CD14-positive monocyte (primary cell): Measurements from ENCODE around the gene AHCYL1. TPM values are rescaled to one million over a fixed set of nuclear protein-coding genes. Genes with fewer than 3 reads are reported as not detected.

Experiments used
- DNase-seq, 3 donors: peaks; one replicate each; pipeline ENCODE4 v3.0.0-alpha.2; 2011 to 2022
- H2AFZ ChIP-seq: 2 replicates; pipeline ENCODE4 v1.6.0; 2012; ENCODE audit warnings: mild to moderate bottlenecking, low read depth, low read length, inconsistent platforms; ENCODE audit not compliant: insufficient read depth, poor library complexity, severe bottlenecking
- H3K27ac ChIP-seq, 2 donors: 1 replicate in 1 of 2; 2 replicates in 1 of 2; pipeline ENCODE4 v1.5.1; 2012 to 2013; ENCODE audit warnings: low read length in 2 of 2, control low read depth in 1 of 2, inconsistent platforms in 1 of 2, low read depth in 1 of 2, mild to moderate bottlenecking in 1 of 2
- H3K27me3 ChIP-seq, 2 donors: one replicate each; pipeline versions ENCODE4 v1.6.0 to v1.6.1; 2011 to 2013; ENCODE audit warnings: low read length in 2 of 2; ENCODE audit not compliant: control insufficient read depth in 2 of 2, insufficient read depth in 2 of 2
- H3K36me3 ChIP-seq, 2 donors: replicated peaks in 1 of 2; 1 replicate in 1 of 2; 2 replicates in 1 of 2; pipeline versions ENCODE4 v1.5.1 to v1.6.1; 2012 to 2013; ENCODE audit warnings: low read length in 2 of 2, control low read depth in 1 of 2, inconsistent platforms in 1 of 2, mild to moderate bottlenecking in 1 of 2; ENCODE audit not compliant: insufficient read depth in 2 of 2, control insufficient read depth in 1 of 2
- H3K4me1 ChIP-seq, 2 donors: 1 replicate in 1 of 2; 2 replicates in 1 of 2; pipeline versions ENCODE4 v1.5.1 to v1.6.1; 2012 to 2013; ENCODE audit warnings: low read length in 2 of 2, control low read depth in 1 of 2, inconsistent platforms in 1 of 2, mild to moderate bottlenecking in 1 of 2, moderate library complexity in 1 of 2; ENCODE audit not compliant: insufficient read depth in 2 of 2, control insufficient read depth in 1 of 2
- H3K4me2 ChIP-seq: replicated peaks from 2 replicates; pipeline ENCODE3; 2012; ENCODE audit warnings: low read length, moderate library complexity, mild to moderate bottlenecking; ENCODE audit not compliant: poor library complexity, severe bottlenecking; ENCODE audit errors: extremely low read depth
- H3K4me3 ChIP-seq, 3 experiments: fragments of 200-600 bp in 1 of 3; sonication (generic) in 1 of 3; replicated peaks in 1 of 3; 1 replicate in 2 of 3; 2 replicates in 1 of 3; pipeline ENCODE4 v1.5.1; 2011 to 2013; ENCODE audit warnings: low read length in 3 of 3, mild to moderate bottlenecking in 3 of 3, control low read depth in 2 of 3, low read depth in 2 of 3, inconsistent platforms in 1 of 3, moderate library complexity in 1 of 3
- H3K79me2 ChIP-seq: 2 replicates; pipeline ENCODE4 v1.6.0; 2012; ENCODE audit warnings: mild to moderate bottlenecking, control low read depth, inconsistent platforms, low read length, moderate library complexity; ENCODE audit not compliant: insufficient read depth
- H3K9ac ChIP-seq: 2 replicates; pipeline ENCODE4 v1.6.0; 2017; ENCODE audit warnings: low read length, mild to moderate bottlenecking; ENCODE audit not compliant: insufficient read depth, poor library complexity, severe bottlenecking
- H3K9me3 ChIP-seq, 2 donors: replicated peaks in 1 of 2; 1 replicate in 1 of 2; 2 replicates in 1 of 2; pipeline versions ENCODE4 v1.5.1 to v1.6.1; 2012 to 2013; ENCODE audit warnings: low read length in 2 of 2, control low read depth in 1 of 2; ENCODE audit not compliant: control insufficient read depth in 1 of 2, insufficient read depth in 1 of 2
- H4K20me1 ChIP-seq: 2 replicates; pipeline ENCODE4 v1.6.0; 2012; ENCODE audit warnings: mild to moderate bottlenecking, low read length, control low read depth, moderate library complexity; ENCODE audit not compliant: insufficient read depth
- H3K27ac Mint-ChIP-seq, 7 donors: one replicate each; pipeline ENCODE4 v1.8.0; 2020; ENCODE audit warnings: mild to moderate bottlenecking in 7 of 7, mixed read lengths in 7 of 7, moderate library complexity in 6 of 7, inconsistent platforms in 2 of 7
- H3K27me3 Mint-ChIP-seq, 3 donors: one replicate each; pipeline ENCODE4 v1.8.0; 2021 to 2022; ENCODE audit warnings: low read depth in 3 of 3, mild to moderate bottlenecking in 3 of 3, mixed read lengths in 3 of 3, moderate library complexity in 3 of 3, inconsistent platforms in 1 of 3
- H3K36me3 Mint-ChIP-seq, 2 donors: one replicate each; pipeline ENCODE4 v1.8.0; 2020; ENCODE audit warnings: mixed read lengths in 2 of 2, inconsistent platforms in 1 of 2, mild to moderate bottlenecking in 1 of 2
- H3K4me1 Mint-ChIP-seq: one replicate; pipeline ENCODE4 v1.8.0; 2020; ENCODE audit warnings: mild to moderate bottlenecking, mixed read lengths
- H3K4me3 Mint-ChIP-seq, 2 donors: one replicate each; pipeline ENCODE4 v1.8.0; 2020; ENCODE audit warnings: mild to moderate bottlenecking in 2 of 2, mixed read lengths in 2 of 2, moderate library complexity in 1 of 2
- H3K9me3 Mint-ChIP-seq, 7 donors: one replicate each; pipeline ENCODE4 v1.8.0; 2020 to 2022; ENCODE audit warnings: mixed read lengths in 7 of 7, mild to moderate bottlenecking in 6 of 7, moderate library complexity in 6 of 7, inconsistent platforms in 2 of 7
- WGBS: methylation state at CpG from one replicate; pipeline ENCODE4 v1.1.5; 2013; ENCODE audit warnings: missing lambda C conversion rate; ENCODE audit not compliant: insufficient coverage; 5-methylcytosine and 5-hydroxymethylcytosine counted together
- intact Hi-C, 2 donors: fragments of 100-400 bp; cut with micrococcal nuclease; formaldehyde crosslinking; loops; one replicate each; pipeline versions ENCODE4 v1.15.0 to v1.15.1; 2023
- polyA plus RNA-seq, 3 donors: library from polyadenylated mRNA; depleted of rRNA in 1 of 3; unstranded in 2 of 3; stranded (reverse) in 1 of 3; fragments of 300-500 nt in 2 of 3; fragments of >200 nt in 1 of 3; fragmentation: Illumina TruSeq in 2 of 3; gene quantifications; 1 replicate in 2 of 3; 2 replicates in 1 of 3; pipeline ENCODE4 v1.2.3, GENCODE V29; 2012 to 2021
- TF ChIP-seq, protein P1 (sequence below): fragments of 200-600 bp; IDR thresholded peaks from one replicate; pipeline ENCODE4 v1.8.0; 2022; ENCODE audit warnings: antibody characterized with exemption, mild to moderate bottlenecking

AHCYL1 gene
- polyA plus RNA-seq, 3 donors, result 39.1 to 63.9 (median 48.8) TPM

GRCh38 chr1:110061341-110061740, 76.8 kb downstream of the AHCYL1 start:
- TF ChIP-seq, protein P1, sequence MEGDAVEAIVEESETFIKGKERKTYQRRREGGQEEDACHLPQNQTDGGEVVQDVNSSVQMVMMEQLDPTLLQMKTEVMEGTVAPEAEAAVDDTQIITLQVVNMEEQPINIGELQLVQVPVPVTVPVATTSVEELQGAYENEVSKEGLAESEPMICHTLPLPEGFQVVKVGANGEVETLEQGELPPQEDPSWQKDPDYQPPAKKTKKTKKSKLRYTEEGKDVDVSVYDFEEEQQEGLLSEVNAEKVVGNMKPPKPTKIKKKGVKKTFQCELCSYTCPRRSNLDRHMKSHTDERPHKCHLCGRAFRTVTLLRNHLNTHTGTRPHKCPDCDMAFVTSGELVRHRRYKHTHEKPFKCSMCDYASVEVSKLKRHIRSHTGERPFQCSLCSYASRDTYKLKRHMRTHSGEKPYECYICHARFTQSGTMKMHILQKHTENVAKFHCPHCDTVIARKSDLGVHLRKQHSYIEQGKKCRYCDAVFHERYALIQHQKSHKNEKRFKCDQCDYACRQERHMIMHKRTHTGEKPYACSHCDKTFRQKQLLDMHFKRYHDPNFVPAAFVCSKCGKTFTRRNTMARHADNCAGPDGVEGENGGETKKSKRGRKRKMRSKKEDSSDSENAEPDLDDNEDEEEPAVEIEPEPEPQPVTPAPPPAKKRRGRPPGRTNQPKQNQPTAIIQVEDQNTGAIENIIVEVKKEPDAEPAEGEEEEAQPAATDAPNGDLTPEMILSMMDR, result no peak
- Histone ChIP-seq H3K4me2 (no peak overlapping the region), H3K27me3 (peaks cover 0 to 13% of the 10 kb centered on the region in 2 donors), H3K79me2 (no peaks in the 10 kb centered on the region), H3K9ac (no peak overlapping the region), H3K9me3 (no peaks in the 10 kb centered on the region), H4K20me1 (peaks cover 13% of the 10 kb centered on the region), H3K4me3 (no peak overlapping the region), H3K4me1 (peaks cover 10 to 11% of the 10 kb centered on the region in 2 donors), H3K27ac (no peak overlapping the region), H2AFZ (no peak overlapping the region), H3K36me3 (peaks cover 11 to 27% of the 10 kb centered on the region in 2 donors)
- H3K27ac Mint-ChIP-seq, result peak overlapping the region in 1 of 7 donors; percentile 6
- peaks cover 10% of the 10 kb centered on the region for H3K4me1 Mint-ChIP-seq
- intact Hi-C loops, result no loop called here
- H3K36me3 Mint-ChIP-seq, result peaks cover 44 to 46% of the 10 kb centered on the region in 2 donors
- no peak for DNase-seq
- H3K27me3 Mint-ChIP-seq, result peaks cover 16 to 21% (median 21%) of the 10 kb centered on the region in 3 donors
- H3K4me3 Mint-ChIP-seq, result no peak overlapping the region
- H3K9me3 Mint-ChIP-seq, result peaks cover 0 to 2% (median 0%) of the 10 kb centered on the region in 7 donors
- 98% methylated on average over 9 of the region's 10 CpGs for WGBS

DNA sequence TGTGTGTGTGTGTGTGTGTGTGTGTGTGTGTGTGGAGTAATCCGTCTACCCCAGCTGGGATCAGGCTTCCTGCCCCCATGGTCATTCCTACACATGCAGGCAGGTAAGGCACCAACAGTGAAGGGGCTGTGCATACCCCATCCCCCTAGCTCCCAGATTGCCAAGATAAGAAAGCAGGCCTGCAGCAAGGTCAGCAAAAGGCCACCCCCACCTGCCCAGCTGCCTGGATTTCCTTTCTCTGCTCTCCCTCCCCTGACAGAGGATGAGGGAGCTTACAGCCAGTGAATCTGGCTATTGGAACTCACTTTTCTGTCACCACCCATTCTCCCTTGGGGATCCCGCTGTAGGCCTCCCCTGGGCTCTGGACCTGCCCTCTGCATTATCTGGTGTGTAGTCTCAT, 78.0 kb downstream of the AHCYL1 start:
- peaks cover 32 to 37% of the 10 kb centered on the region in 2 donors for H3K36me3 Mint-ChIP-seq
- intact Hi-C loops, result no loop called here
- DNase-seq, result no peak
- peaks cover 13% of the 10 kb centered on the region for H4K20me1 ChIP-seq
- no peak overlapping the region for H3K4me2 ChIP-seq
- H3K27ac ChIP-seq, result no peak overlapping the region
- TF ChIP-seq, protein P1, result no peak
- no peak overlapping the region for H2AFZ ChIP-seq
- H3K36me3 ChIP-seq, result peaks cover 0 to 14% of the 10 kb centered on the region in 2 donors
- no peak overlapping the region for H3K4me3 ChIP-seq
- peaks cover 0 to 9% of the 10 kb centered on the region in 2 donors for H3K9me3 ChIP-seq
- H3K9ac ChIP-seq, result no peak overlapping the region
- no peak overlapping the region for H3K4me3 Mint-ChIP-seq
- H3K4me1 ChIP-seq, result peaks cover 10 to 12% of the 10 kb centered on the region in 2 donors
- H3K79me2 ChIP-seq, result no peaks in the 10 kb centered on the region
- peaks cover 0 to 5% (median 0%) of the 10 kb centered on the region in 7 donors for H3K9me3 Mint-ChIP-seq
- WGBS, result no CpG with 5 or more reads among the region's 2 CpGs
- peaks cover 10 to 25% of the 10 kb centered on the region in 2 donors for H3K27me3 ChIP-seq
- H3K27me3 Mint-ChIP-seq, result peaks cover 28 to 33% (median 33%) of the 10 kb centered on the region in 3 donors
- H3K27ac Mint-ChIP-seq, result peak overlapping the region in 1 of 7 donors; percentile 49
- peaks cover 10% of the 10 kb centered on the region for H3K4me1 Mint-ChIP-seq
